Choroid plexus epithelial cell (primary cell): ENCODE measurements around the gene CALCOCO1.
A peak's percentile ranks its signal among the peaks of the same experiment; 100 is the strongest.

Experiments used
- DNase-seq: peaks from one replicate; pipeline ENCODE4 v3.0.0-alpha.2; 2010; ENCODE audit warnings: low read depth
- H3K4me3 ChIP-seq: 2 replicates; pipeline ENCODE4 v1.5.1; 2011; ENCODE audit warnings: low read depth, mild to moderate bottlenecking, control low read depth, low read length, moderate library complexity
- CTCF ChIP-seq: conservative IDR thresholded peaks from 2 replicates; pipeline ENCODE4 v1.5.1; 2011; ENCODE audit warnings: low read depth, mild to moderate bottlenecking, control low read depth, inconsistent platforms, low read length, moderate library complexity

The CALCOCO1 gene

GRCh38 chr12:53747095-53747494, 19.8 kb upstream of the CALCOCO1 start:
- no peak for TF ChIP-seq CTCF
- no peak overlapping the region for H3K4me3 ChIP-seq
- no peak for DNase-seq

- H3K4me3 ChIP-seq = no peak overlapping the region
- peak; percentile 100 for TF ChIP-seq CTCF
- DNase-seq = peak; percentile 94
Observed at GRCh38 chr12:53746592-53747092, 19.4 kb upstream of the CALCOCO1 start.

- TF ChIP-seq CTCF = no peak
- H3K4me3 ChIP-seq = no peak overlapping the region
Observed at GRCh38 chr12:53744751-53745150, 17.5 kb upstream of the CALCOCO1 start.

GRCh38 chr12:53744130-53744441, 16.8 kb upstream of the CALCOCO1 start:
- H3K4me3 ChIP-seq = no peak overlapping the region
- no peak for TF ChIP-seq CTCF
- no peak for DNase-seq

More at GRCh38 chr12:53744751-53745150, 17.5 kb upstream of the CALCOCO1 start:
- no peak for DNase-seq

GRCh38 chr12:53743266-53744129, 16.2 kb upstream of the CALCOCO1 start:
- DNase-seq = peak; percentile 70
- no peak overlapping the region for H3K4me3 ChIP-seq
- peak; percentile 89 for TF ChIP-seq CTCF

GRCh38 chr12:53740130-53740491, 12.9 kb upstream of the CALCOCO1 start:
- DNase-seq = no peak
- TF ChIP-seq CTCF = no peak
- no peak overlapping the region for H3K4me3 ChIP-seq
